ENCODE measurements around the gene CCDC60. TPM values are rescaled to one million over a fixed set of nuclear protein-coding genes. Genes with fewer than 3 reads are reported as not detected.

CCDC60 gene
- total RNA-seq, 5 donors from 2014 or later (not counting 1 experiment from before 2014, with no cell fraction given): not detected

GRCh38 chr12:119578112-119578511, 243.6 kb downstream of the CCDC60 start:
- ATAC-seq (replicated peaks in 1 of 4) (no peak), DNase-seq (no peak)
- WGBS (ENCODE audit: insufficient coverage): no CpG with 5 or more reads among the region's 2 CpGs

GRCh38 chr12:119589097-119589496, 254.6 kb downstream of the CCDC60 start:
- ATAC-seq (replicated peaks in 1 of 4): no peak
- H3K4me1 ChIP-seq (ENCODE audit: control insufficient read depth in 1 of 2, extremely low read depth in 1 of 2, insufficient read depth in 2 of 2, low read length in 2 of 2): no peaks in the 10 kb centered on the region
- H3K27me3 Mint-ChIP-seq: peaks cover 35 to 60% of the 10 kb centered on the region in 2 donors
- H3K27me3 ChIP-seq (replicated peaks in 1 of 2; ENCODE audit: control insufficient read depth in 2 of 2, extremely low read depth in 1 of 2, insufficient read depth in 2 of 2, low read length in 1 of 2): peaks cover 2 to 26% of the 10 kb centered on the region in 2 experiments
- no peak overlapping the region for H3K27ac Mint-ChIP-seq
- no peak overlapping the region for H3K4me3 ChIP-seq (ENCODE audit: control insufficient read depth in 1 of 2, extremely low read depth in 1 of 2, low read length in 1 of 2)
- no peaks in the 10 kb centered on the region for H3K36me3 ChIP-seq (ENCODE audit: control insufficient read depth in 2 of 2, extremely low read depth in 1 of 2, insufficient read depth in 1 of 2, low read length in 1 of 2)
- peaks cover 0 to under 1% (median 0%) of the 10 kb centered on the region in 3 donors for H3K4me1 Mint-ChIP-seq
- H3K9me3 ChIP-seq: no peaks in the 10 kb centered on the region
- H3K27ac ChIP-seq (ENCODE audit: low read length): no peak overlapping the region
- H3K4me3 Mint-ChIP-seq: no peak overlapping the region
- ChIA-PET POLR2A (no interaction called here), CTCF (no interaction called here)
- no CpG with 5 or more reads among the region's 1 CpG for WGBS (ENCODE audit: insufficient coverage)
- H3K36me3 Mint-ChIP-seq: no peaks in the 10 kb centered on the region
- H3K9me3 Mint-ChIP-seq: no peaks in the 10 kb centered on the region
- no peak for DNase-seq

More at GRCh38 chr12:119578112-119578511, 243.6 kb downstream of the CCDC60 start:
- no peak overlapping the region for H3K4me3 ChIP-seq (ENCODE audit: control insufficient read depth in 1 of 2, extremely low read depth in 1 of 2, low read length in 1 of 2)
- H3K27ac ChIP-seq (ENCODE audit: low read length): no peak overlapping the region
- H3K4me1 ChIP-seq (ENCODE audit: control insufficient read depth in 1 of 2, extremely low read depth in 1 of 2, insufficient read depth in 2 of 2, low read length in 2 of 2): no peaks in the 10 kb centered on the region
- peaks cover 0 to 5% (median 0%) of the 10 kb centered on the region in 3 donors for H3K9me3 Mint-ChIP-seq
- ChIA-PET CTCF (interaction anchor here in 1 of 2 donors (0.6 kb wide), 1 partner anchor 33 kb away, joined by 3 read pairs; no protein-coding TSS in a partner anchor), POLR2A (no interaction called here)
- no peaks in the 10 kb centered on the region for H3K4me1 Mint-ChIP-seq
- H3K27me3 ChIP-seq (replicated peaks in 1 of 2; ENCODE audit: control insufficient read depth in 2 of 2, extremely low read depth in 1 of 2, insufficient read depth in 2 of 2, low read length in 1 of 2): peaks cover 2 to 4% of the 10 kb centered on the region in 2 experiments
- H3K27ac Mint-ChIP-seq: no peak overlapping the region
- H3K27me3 Mint-ChIP-seq: peaks cover 13 to 26% of the 10 kb centered on the region in 2 donors
- H3K9me3 ChIP-seq: no peaks in the 10 kb centered on the region
- H3K36me3 ChIP-seq (ENCODE audit: control insufficient read depth in 2 of 2, extremely low read depth in 1 of 2, insufficient read depth in 1 of 2, low read length in 1 of 2): no peaks in the 10 kb centered on the region
- H3K36me3 Mint-ChIP-seq: no peaks in the 10 kb centered on the region
- no peak overlapping the region for H3K4me3 Mint-ChIP-seq

- H3K9me3 Mint-ChIP-seq: no peaks in the 10 kb centered on the region
- ATAC-seq (replicated peaks in 1 of 4) (no peak), DNase-seq (no peak)
- Histone ChIP-seq H3K9me3 (no peaks in the 10 kb centered on the region), H3K4me1 (ENCODE audit: control insufficient read depth in 1 of 2, extremely low read depth in 1 of 2, insufficient read depth in 2 of 2, low read length in 2 of 2) (no peaks in the 10 kb centered on the region), H3K36me3 (ENCODE audit: control insufficient read depth in 2 of 2, extremely low read depth in 1 of 2, insufficient read depth in 1 of 2, low read length in 1 of 2) (no peaks in the 10 kb centered on the region), H3K27ac (ENCODE audit: low read length) (no peak overlapping the region), H3K4me3 (ENCODE audit: control insufficient read depth in 1 of 2, extremely low read depth in 1 of 2, low read length in 1 of 2) (no peak overlapping the region), H3K27me3 (replicated peaks in 1 of 2; ENCODE audit: control insufficient read depth in 2 of 2, extremely low read depth in 1 of 2, insufficient read depth in 2 of 2, low read length in 1 of 2) (peaks cover 2 to 31% of the 10 kb centered on the region in 2 experiments)
- ChIA-PET CTCF (no interaction called here), POLR2A (no interaction called here)
- H3K36me3 Mint-ChIP-seq: no peaks in the 10 kb centered on the region
- peaks cover 0 to 5% (median 4%) of the 10 kb centered on the region in 3 donors for H3K4me1 Mint-ChIP-seq
- no peak overlapping the region for H3K27ac Mint-ChIP-seq
- H3K4me3 Mint-ChIP-seq: no peak overlapping the region
- peaks cover 39 to 63% of the 10 kb centered on the region in 2 donors for H3K27me3 Mint-ChIP-seq
- WGBS (ENCODE audit: insufficient coverage): 94% methylated on average over 3 of the region's 4 CpGs
Observed at GRCh38 chr12:119589634-119590033, 255.1 kb downstream of the CCDC60 start.

Other genes starting within 250 kb of the CCDC60 start
- under 1 TPM in 1 of 5 donors, not detected in 4; 0.18 TPM for gene HSPB8, start 155.8 kb upstream of the CCDC60 start, total RNA-seq